A375 (cell line): ENCODE measurements around the gene MGAT4C. TPM values are rescaled to one million over a fixed set of nuclear protein-coding genes. Genes with fewer than 3 reads are reported as not detected.

ENCODE experiments used
- total RNA-seq: library from RNA; depleted of rRNA; stranded (reverse); fragments of >200 nt; shearing (Covaris generic); gene quantifications from 2 replicates; pipeline ENCODE4 v1.2.3, GENCODE V29; 2014; rRNA removed

Gene MGAT4C
- 0.41 and 0.90 TPM in 2 replicates for total RNA-seq

GRCh38 chr12:86256163-86256562 is at the start of gene MGAT4C:
Gene MGAT4C, minus strand, starts transcription at chr12:86256391.

